NCI-H146 (cell line): ENCODE results near the gene ZFR2.
A peak's percentile ranks its signal among the peaks of the same experiment; 100 is the strongest.
"Not testable (repeated sequence)": the region's sequence is repeated elsewhere in the genome, so short reads cannot be mapped to it uniquely, and the experiment has no call there.

Source experiments
- DNase-seq: peaks from one replicate; lab custom pipeline; 2025; lab: John Stamatoyannopoulos, UW

Gene ZFR2

GRCh38 chr19:3770136-3770999 lies 98.5 kb downstream of the ZFR2 start:
- DNase-seq, result no peak

- no peak for DNase-seq
Measured at GRCh38 chr19:3769494-3769893, 99.3 kb downstream of the ZFR2 start.

- no peak for DNase-seq
Measured at GRCh38 chr19:3768748-3769099, 100.1 kb downstream of the ZFR2 start.

- DNase-seq, result no peak
Measured at GRCh38 chr19:3768015-3768747, 100.7 kb downstream of the ZFR2 start.

DNA sequence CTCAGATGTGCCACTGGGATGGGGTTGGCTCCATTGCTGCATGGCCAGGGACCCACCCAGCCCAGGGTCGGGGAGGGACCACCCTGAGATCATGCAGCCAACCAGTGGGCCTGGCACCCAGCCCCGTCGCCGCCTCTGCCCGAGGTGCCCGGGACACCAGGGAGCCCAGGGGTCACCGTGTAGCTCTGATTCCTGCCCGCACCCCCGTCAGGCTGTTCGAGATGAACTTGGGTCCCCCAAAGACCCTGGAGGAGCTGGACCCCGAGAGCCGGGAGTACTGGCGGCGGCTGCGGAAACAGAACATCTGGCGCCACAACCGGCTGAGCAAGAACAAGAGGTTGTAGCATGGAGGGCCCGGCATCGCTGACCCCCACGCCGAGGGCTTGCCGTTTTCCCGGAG lies 101.8 kb downstream of the ZFR2 start:
- DNase-seq, result no peak

- DNase-seq, result no peak
Measured at GRCh38 chr19:3766520-3766919, 102.3 kb downstream of the ZFR2 start.

DNA sequence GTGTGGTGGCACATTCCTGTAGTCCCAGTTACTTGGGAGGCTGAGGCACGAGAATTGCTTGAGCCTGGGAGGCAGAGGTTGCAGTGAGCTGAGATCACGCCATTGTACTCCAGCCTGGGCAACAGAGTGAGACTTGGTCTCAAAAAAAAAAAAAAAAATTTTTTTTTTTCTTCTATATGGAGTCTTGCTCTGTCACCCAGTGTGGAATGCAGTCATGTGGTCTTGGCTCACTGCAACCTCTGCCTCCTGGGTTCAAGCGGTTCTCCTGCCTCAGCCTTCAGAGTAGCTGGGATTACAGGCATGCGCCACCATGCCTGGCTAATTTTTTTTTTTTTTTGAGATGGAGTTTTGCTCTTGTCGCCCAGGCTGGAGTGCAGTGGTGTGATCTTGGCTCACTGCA lies 103.1 kb downstream of the ZFR2 start:
- DNase-seq, result not testable (repeated sequence)

GRCh38 chr19:3765121-3765520 lies 103.7 kb downstream of the ZFR2 start:
- DNase-seq, result no peak

- DNase-seq, result peak; percentile 95
Measured at GRCh38 chr19:3762501-3763459, 106.1 kb downstream of the ZFR2 start, which contains the start of gene MRPL54. Gene MRPL54 (plus strand): TSS chr19:3762682. CDS start chr19:3762701, 19 bp downstream.

- DNase-seq, result no peak
Measured at GRCh38 chr19:3762130-3762473, 106.7 kb downstream of the ZFR2 start.

GRCh38 chr19:3761382-3762129 lies 107.3 kb downstream of the ZFR2 start, which contains the start of gene APBA3:
Gene APBA3 (minus strand): TSS chr19:3761692. CDS start chr19:3760264, 1,428 bp downstream.
- DNase-seq, result peak; percentile 77

- DNase-seq, result no peak
Measured at GRCh38 chr19:3760871-3761361, 107.9 kb downstream of the ZFR2 start.

GRCh38 chr19:3759482-3760254 lies 109.2 kb downstream of the ZFR2 start:
- no peak for DNase-seq

DNA sequence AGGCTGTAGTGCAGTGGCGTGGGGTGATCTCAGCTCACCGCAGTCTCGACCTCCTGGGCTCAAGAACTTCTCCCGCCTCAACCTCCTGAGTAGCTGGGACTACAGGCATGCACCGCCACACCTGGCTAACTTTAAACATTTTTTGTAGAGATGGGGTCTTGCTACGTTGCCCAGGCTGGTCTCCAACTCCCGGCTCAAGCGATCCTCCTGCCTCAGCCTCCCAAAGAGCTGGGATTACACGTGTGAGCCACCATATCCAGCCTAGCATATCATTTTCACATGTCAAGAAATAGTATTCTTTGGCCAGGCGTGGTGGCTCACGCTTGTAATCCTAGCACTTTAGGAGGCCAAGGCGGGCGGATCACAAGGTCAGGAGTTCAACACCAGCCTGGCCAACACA lies 110.5 kb downstream of the ZFR2 start:
- not testable (repeated sequence) for DNase-seq

- DNase-seq, result not testable (repeated sequence)
Measured at GRCh38 chr19:3757705-3758104, 111.1 kb downstream of the ZFR2 start.
